Tibial nerve (tissue), 4 donors: ENCODE data around the gene MSI2. TPM values are rescaled to one million over a fixed set of nuclear protein-coding genes. Genes with fewer than 3 reads are reported as not detected.

Experiments
- DNase-seq, 2 donors: peaks; one replicate each; pipeline ENCODE4 v3.0.0-alpha.2; 2019; ENCODE audit warnings: low spot score in 2 of 2
- H3K27ac ChIP-seq, 4 donors: fragments of 200-600 bp; sonication (generic) in 3 of 4; one replicate each; pipeline ENCODE4 v1.5.1; 2017 to 2019; ENCODE audit warnings: mild to moderate bottlenecking in 1 of 4
- H3K27me3 ChIP-seq, 2 donors: fragments of 200-600 bp; sonication (generic) in 1 of 2; one replicate each; pipeline versions ENCODE4 v1.5.1 to v1.6.0; 2017 to 2019
- H3K36me3 ChIP-seq, 3 donors: fragments of 200-600 bp; sonication (generic); one replicate each; pipeline ENCODE4 v1.5.1; 2018 to 2019
- H3K4me1 ChIP-seq, 4 donors: fragments of 200-600 bp; sonication (generic) in 3 of 4; one replicate each; pipeline ENCODE4 v1.5.1; 2017 to 2019
- H3K4me3 ChIP-seq, 4 donors: fragments of 200-600 bp; sonication (generic) in 3 of 4; one replicate each; pipeline ENCODE4 v1.5.1; 2017 to 2019; ENCODE audit warnings: mild to moderate bottlenecking in 1 of 4, moderate library complexity in 1 of 4
- H3K9me3 ChIP-seq, 4 donors: fragments of 200-600 bp; sonication (generic) in 3 of 4; one replicate each; pipeline ENCODE4 v1.5.1; 2017 to 2019
- CTCF ChIP-seq, 5 experiments: fragments of 200-600 bp in 3 of 5; fragments of 450-650 bp in 2 of 5; sonication (generic) in 3 of 5; IDR thresholded peaks; one replicate each; pipeline ENCODE4 v1.5.1; 2016 to 2019; ENCODE audit warnings: antibody characterized with exemption in 5 of 5, mild to moderate bottlenecking in 3 of 5, moderate library complexity in 2 of 5
- EP300 ChIP-seq, 2 donors: sonication (generic); formaldehyde crosslinking; IDR thresholded peaks; one replicate each; pipeline ENCODE4 v1.6.1; 2017; ENCODE audit warnings: antibody characterized with exemption in 2 of 2, mild to moderate bottlenecking in 1 of 2
- POLR2A ChIP-seq, 2 donors: fragments of 450-650 bp; IDR thresholded peaks; one replicate each; pipeline ENCODE4 v1.6.1; 2017; ENCODE audit warnings: antibody characterized with exemption in 2 of 2, mild to moderate bottlenecking in 2 of 2, moderate library complexity in 2 of 2
- WGBS, 2 donors: methylation state at CpG; one replicate each; pipeline ENCODE4 v1.1.5; 2018; 5-methylcytosine and 5-hydroxymethylcytosine counted together
- total RNA-seq, 4 donors: library from RNA; depleted of rRNA; stranded (reverse); fragments of >200 nt; gene quantifications; one replicate each; pipeline ENCODE4 v1.1.0, GENCODE V29; 2016

Gene MSI2
- total RNA-seq, 4 donors from 2014 or later = 11.5 to 18.3 (median 14.2) TPM

GRCh38 chr17:57594767-57595166 is 338.4 kb downstream of the MSI2 start:
- TF ChIP-seq POLR2A (IDR thresholded peaks at IDR 0.05) (no peak), CTCF (IDR thresholded peaks at IDR 0.05) (no peak), EP300 (IDR thresholded peaks at IDR 0.05) (no peak)
- DNase-seq = no peak
- Histone ChIP-seq H3K27ac (no peak overlapping the region), H3K9me3 (peaks cover 0 to 10% (median 0%) of the 10 kb centered on the region in 4 donors), H3K4me1 (peaks cover 0 to 19% (median 9%) of the 10 kb centered on the region in 4 donors), H3K27me3 (no peaks in the 10 kb centered on the region), H3K4me3 (no peak overlapping the region), H3K36me3 (no peaks in the 10 kb centered on the region)
- 94 to 98% methylated on average over 5 of the region's 5 CpGs for WGBS, 2 donors

GRCh38 chr17:57595426-57595825 is 339.1 kb downstream of the MSI2 start:
- Histone ChIP-seq H3K4me3 (no peak overlapping the region), H3K4me1 (peaks cover 0 to 19% (median 9%) of the 10 kb centered on the region in 4 donors), H3K36me3 (no peaks in the 10 kb centered on the region), H3K9me3 (peaks cover 0 to 10% (median 0%) of the 10 kb centered on the region in 4 donors), H3K27ac (no peak overlapping the region), H3K27me3 (no peaks in the 10 kb centered on the region)
- TF ChIP-seq CTCF (IDR thresholded peaks at IDR 0.05) = no peak
- no peak for TF ChIP-seq POLR2A (IDR thresholded peaks at IDR 0.05)
- TF ChIP-seq EP300 (IDR thresholded peaks at IDR 0.05) = no peak
- WGBS, 2 donors = 89 to 94% methylated on average over 4 of the region's 4 CpGs
- DNase-seq = no peak

- no peak overlapping the region for H3K27ac ChIP-seq
- 67 to 74% methylated on average over 27 of the region's 27 CpGs for WGBS, 2 donors
- H3K27me3 ChIP-seq = no peaks in the 10 kb centered on the region
- peaks cover 0 to 10% (median 0%) of the 10 kb centered on the region in 4 donors for H3K9me3 ChIP-seq
- no peaks in the 10 kb centered on the region for H3K36me3 ChIP-seq
- peaks cover 0 to 19% (median 9%) of the 10 kb centered on the region in 4 donors for H3K4me1 ChIP-seq
- no peak overlapping the region for H3K4me3 ChIP-seq
- DNase-seq = no peak
- no peak for TF ChIP-seq CTCF (IDR thresholded peaks at IDR 0.05)
- TF ChIP-seq EP300 (IDR thresholded peaks at IDR 0.05) = no peak
- no peak for TF ChIP-seq POLR2A (IDR thresholded peaks at IDR 0.05)
Measured at GRCh38 chr17:57595947-57596695, 339.8 kb downstream of the MSI2 start.

- Histone ChIP-seq H3K9me3 (peaks cover 0 to 10% (median 0%) of the 10 kb centered on the region in 4 donors), H3K27ac (no peak overlapping the region), H3K27me3 (no peaks in the 10 kb centered on the region), H3K4me1 (peaks cover 0 to 19% (median 9%) of the 10 kb centered on the region in 4 donors), H3K4me3 (no peak overlapping the region), H3K36me3 (no peaks in the 10 kb centered on the region)
- WGBS, 2 donors = 79 to 85% methylated on average over 5 of the region's 5 CpGs
- DNase-seq = no peak
- TF ChIP-seq EP300 (IDR thresholded peaks at IDR 0.05) = no peak
- no peak for TF ChIP-seq POLR2A (IDR thresholded peaks at IDR 0.05)
- no peak for TF ChIP-seq CTCF (IDR thresholded peaks at IDR 0.05)
Measured at GRCh38 chr17:57597101-57597500, 340.8 kb downstream of the MSI2 start.
